H1 (cell line): ENCODE measurements around the gene TUBA3D. TPM values are rescaled to one million over a fixed set of nuclear protein-coding genes. Genes with fewer than 3 reads are reported as not detected.
A peak's percentile ranks its signal among the peaks of the same experiment; 100 is the strongest.

Experiments used
- ASH2L ChIP-seq: fragments of 200-600, 300-600 bp; sonication (generic); IDR thresholded peaks from one replicate; pipeline ENCODE4 v1.7.1; 2017; ENCODE audit warnings: low read length
- CBX8 ChIP-seq: fragments of 300-800, 300-1000 bp; sonication (generic); IDR thresholded peaks from 2 replicates; pipeline ENCODE4 v1.7.1; 2016; ENCODE audit warnings: low read depth, low read length, borderline replicate concordance
- CHD2 ChIP-seq: IDR thresholded peaks from 2 replicates; pipeline ENCODE4 v1.6.1; 2012; ENCODE audit warnings: low read length, improper control_type of control experiment
- EZH2 ChIP-seq: fragments of 200-600 bp; sonication (generic); IDR thresholded peaks from 2 replicates; pipeline ENCODE4 v1.7.1; 2012; ENCODE audit warnings: low read depth, mild to moderate bottlenecking, moderate library complexity, low read length, inconsistent platforms; ENCODE audit not compliant: severe bottlenecking
- GABPA ChIP-seq: IDR thresholded peaks from 2 replicates; pipeline ENCODE4 v1.6.1; 2011; ENCODE audit warnings: mild to moderate bottlenecking, low read length, moderate library complexity, borderline replicate concordance; ENCODE audit not compliant: insufficient read depth
- JUN ChIP-seq: IDR thresholded peaks from 2 replicates; pipeline ENCODE4 v1.6.1; 2011; ENCODE audit warnings: low read depth, mild to moderate bottlenecking, improper control_type of control experiment, low read length
- JUND ChIP-seq: IDR thresholded peaks from 2 replicates; pipeline ENCODE4 v1.6.1; 2011; ENCODE audit warnings: mild to moderate bottlenecking, improper control_type of control experiment, low read length
- KDM5A ChIP-seq: fragments of 200-600 bp; IDR thresholded peaks from 2 replicates; pipeline ENCODE4 v1.7.1; 2012; ENCODE audit warnings: mild to moderate bottlenecking, low read length, inconsistent platforms, mixed read lengths
- MAFK ChIP-seq: IDR thresholded peaks from 2 replicates; pipeline ENCODE4 v1.6.1; 2012; ENCODE audit warnings: low read depth, mild to moderate bottlenecking, improper control_type of control experiment, low read length
- PHF8 ChIP-seq: fragments of 200-600 bp; sonication (generic); conservative IDR thresholded peaks from 2 replicates; pipeline ENCODE4 v1.7.1; 2012; ENCODE audit warnings: low read depth, mild to moderate bottlenecking, inconsistent platforms, low read length, moderate library complexity
- POLR2A ChIP-seq, 2 experiments: IDR thresholded peaks; 1 replicate in 1 of 2; 2 replicates in 1 of 2; pipeline ENCODE4 v1.6.1; 2011; ENCODE audit warnings: low read depth in 2 of 2, low read length in 2 of 2, mild to moderate bottlenecking in 2 of 2; ENCODE audit errors: control extremely low read depth in 1 of 2
- SAP30 ChIP-seq: fragments of 300-600 bp; sonication (generic); IDR thresholded peaks from 2 replicates; pipeline ENCODE4 v1.7.1; 2012; ENCODE audit warnings: low read length, moderate library complexity, mild to moderate bottlenecking, inconsistent platforms; ENCODE audit not compliant: insufficient read depth, insufficient replicate concordance
- SP2 ChIP-seq: IDR thresholded peaks from 2 replicates; pipeline ENCODE4 v1.6.1; 2012; ENCODE audit warnings: mild to moderate bottlenecking, low read length, inconsistent platforms
- SRF ChIP-seq: IDR thresholded peaks from 2 replicates; pipeline ENCODE4 v1.6.1; 2011; ENCODE audit warnings: mild to moderate bottlenecking, low read depth, low read length, moderate library complexity
- SUZ12 ChIP-seq: fragments of 200-600 bp; sonication (generic); IDR thresholded peaks from 2 replicates; pipeline ENCODE4 v1.6.1; 2012; ENCODE audit warnings: mild to moderate bottlenecking, inconsistent platforms, low read length, moderate library complexity, mixed read lengths
- ZNF274 ChIP-seq: IDR thresholded peaks from 2 replicates; pipeline ENCODE4 v1.7.0; 2012; ENCODE audit warnings: low read length, borderline replicate concordance; ENCODE audit errors: extremely low read depth
- polyA plus RNA-seq, 7 experiments: library from polyadenylated mRNA; depleted of rRNA in 3 of 7; stranded (reverse) in 5 of 7; unstranded in 2 of 7; fragments of >200 nt in 5 of 7; fragments of 200-250 nt in 2 of 7; gene quantifications; 1 replicate in 5 of 7; 2 replicates in 1 of 7; 4 replicates in 1 of 7; pipeline versions ENCODE4 v1.2.1 to v1.2.3, GENCODE V29; 2011 to 2013; ENCODE audit warnings: missing spikeins in 2 of 7, mixed read lengths in 2 of 7
- total RNA-seq: library from RNA; stranded (reverse); fragmentation: NEBNext Ultra II Directional; extraction: Animal tissue kit (Norgen Biotek cat#: 25700); gene quantifications from 2 replicates; pipeline ENCODE4 v1.2.1, GENCODE V29; 2021
- TF ChIP-seq, protein P1 (sequence below): IDR thresholded peaks from 2 replicates; pipeline ENCODE4 v1.6.1; 2012; ENCODE audit warnings: low read length, inconsistent platforms
- TF ChIP-seq, protein P2 (sequence below): IDR thresholded peaks from 2 replicates; pipeline ENCODE4 v1.6.1; 2011; ENCODE audit warnings: low read depth, mild to moderate bottlenecking, low read length; ENCODE audit not compliant: insufficient read depth
- TF ChIP-seq, protein P3 (sequence below), 3 experiments: IDR thresholded peaks; 1 replicate in 2 of 3; 2 replicates in 1 of 3; pipeline versions ENCODE4 v1.5.1 to v1.6.1; 2011; ENCODE audit warnings: low read length in 3 of 3, mild to moderate bottlenecking in 3 of 3, inconsistent platforms in 2 of 3, low read depth in 1 of 3, moderate library complexity in 1 of 3; ENCODE audit not compliant: insufficient read depth in 1 of 3; ENCODE audit errors: control extremely low read depth in 1 of 3

Gene TUBA3D
- total and polyA plus RNA-seq, 2 of the 8 experiments (the other 6 are each of a cell fraction or from before 2014, with no cell fraction given): 0.15 TPM; not detected in 1

DNA sequence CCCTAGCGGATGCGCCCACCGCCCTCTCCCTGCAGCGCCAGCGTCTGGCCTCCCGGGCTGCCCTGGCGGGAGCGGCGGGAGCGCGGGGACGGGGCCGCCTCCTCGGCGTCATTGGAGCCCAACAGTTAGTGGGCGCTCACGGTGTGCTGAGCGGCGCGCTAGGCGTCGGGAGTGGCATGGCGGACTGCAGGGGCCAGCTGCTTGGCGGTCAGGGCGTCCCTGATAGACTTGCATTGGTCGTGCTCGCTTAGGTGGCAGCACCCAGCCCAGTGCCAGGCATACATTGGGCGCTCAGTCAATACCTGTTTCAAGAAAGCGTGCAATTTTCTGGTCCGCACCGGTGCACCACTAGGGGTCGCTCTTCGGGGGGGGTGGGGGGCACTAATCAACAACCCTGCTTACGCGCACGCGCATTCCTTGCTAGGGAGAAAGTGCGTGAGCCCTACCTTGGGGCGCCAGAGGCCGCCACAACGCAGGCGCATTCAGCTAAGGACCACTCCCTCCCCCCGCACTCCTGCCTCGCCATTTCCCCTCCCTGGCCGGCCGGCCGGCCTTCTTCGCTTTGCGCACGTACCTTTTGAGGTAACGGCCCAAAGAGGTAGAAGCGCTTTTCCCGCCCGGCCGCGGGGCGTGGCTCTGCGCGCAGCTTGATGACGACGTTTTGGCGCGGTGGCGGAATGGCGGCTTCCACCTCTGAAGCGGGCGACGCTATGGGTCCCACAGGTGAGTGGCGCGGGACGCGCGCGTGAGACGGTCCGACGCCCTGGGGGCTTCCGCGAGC is 16.7 kb downstream of the TUBA3D start (continued):
- TF ChIP-seq, protein P1, sequence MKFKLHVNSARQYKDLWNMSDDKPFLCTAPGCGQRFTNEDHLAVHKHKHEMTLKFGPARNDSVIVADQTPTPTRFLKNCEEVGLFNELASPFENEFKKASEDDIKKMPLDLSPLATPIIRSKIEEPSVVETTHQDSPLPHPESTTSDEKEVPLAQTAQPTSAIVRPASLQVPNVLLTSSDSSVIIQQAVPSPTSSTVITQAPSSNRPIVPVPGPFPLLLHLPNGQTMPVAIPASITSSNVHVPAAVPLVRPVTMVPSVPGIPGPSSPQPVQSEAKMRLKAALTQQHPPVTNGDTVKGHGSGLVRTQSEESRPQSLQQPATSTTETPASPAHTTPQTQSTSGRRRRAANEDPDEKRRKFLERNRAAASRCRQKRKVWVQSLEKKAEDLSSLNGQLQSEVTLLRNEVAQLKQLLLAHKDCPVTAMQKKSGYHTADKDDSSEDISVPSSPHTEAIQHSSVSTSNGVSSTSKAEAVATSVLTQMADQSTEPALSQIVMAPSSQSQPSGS: no peak
- TF ChIP-seq JUND (no peak; the same call in 1 of the 2 replicates), PHF8 (peak; percentile 82; the same call in 1 of the 2 replicates), CHD2 (0 out of 2 replicates have a peak, but pooled peaks have one; percentile 15), SAP30 (no peak), ZNF274 (no peak), CBX8 (no peak), SUZ12 (no peak), EZH2 (no peak), ASH2L (peak; percentile 33), JUN (no peak), SRF (peak; percentile 68; the same call in 1 of the 2 replicates), KDM5A (peak; percentile 94; the same call in 1 of the 2 replicates), MAFK (no peak), POLR2A (IDR thresholded peaks at IDR 0.05; ENCODE audit: control extremely low read depth in 1 of 2, low read depth in 2 of 2, low read length in 2 of 2) (peak; percentile 80 to 84), GABPA (no peak), SP2 (no peak)
- TF ChIP-seq, protein P2, sequence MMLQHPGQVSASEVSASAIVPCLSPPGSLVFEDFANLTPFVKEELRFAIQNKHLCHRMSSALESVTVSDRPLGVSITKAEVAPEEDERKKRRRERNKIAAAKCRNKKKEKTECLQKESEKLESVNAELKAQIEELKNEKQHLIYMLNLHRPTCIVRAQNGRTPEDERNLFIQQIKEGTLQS: peak; percentile 70; the same call in 1 of the 2 replicates
- TF ChIP-seq, protein P3, sequence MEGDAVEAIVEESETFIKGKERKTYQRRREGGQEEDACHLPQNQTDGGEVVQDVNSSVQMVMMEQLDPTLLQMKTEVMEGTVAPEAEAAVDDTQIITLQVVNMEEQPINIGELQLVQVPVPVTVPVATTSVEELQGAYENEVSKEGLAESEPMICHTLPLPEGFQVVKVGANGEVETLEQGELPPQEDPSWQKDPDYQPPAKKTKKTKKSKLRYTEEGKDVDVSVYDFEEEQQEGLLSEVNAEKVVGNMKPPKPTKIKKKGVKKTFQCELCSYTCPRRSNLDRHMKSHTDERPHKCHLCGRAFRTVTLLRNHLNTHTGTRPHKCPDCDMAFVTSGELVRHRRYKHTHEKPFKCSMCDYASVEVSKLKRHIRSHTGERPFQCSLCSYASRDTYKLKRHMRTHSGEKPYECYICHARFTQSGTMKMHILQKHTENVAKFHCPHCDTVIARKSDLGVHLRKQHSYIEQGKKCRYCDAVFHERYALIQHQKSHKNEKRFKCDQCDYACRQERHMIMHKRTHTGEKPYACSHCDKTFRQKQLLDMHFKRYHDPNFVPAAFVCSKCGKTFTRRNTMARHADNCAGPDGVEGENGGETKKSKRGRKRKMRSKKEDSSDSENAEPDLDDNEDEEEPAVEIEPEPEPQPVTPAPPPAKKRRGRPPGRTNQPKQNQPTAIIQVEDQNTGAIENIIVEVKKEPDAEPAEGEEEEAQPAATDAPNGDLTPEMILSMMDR (IDR thresholded peaks at IDR 0.05; ENCODE audit: control extremely low read depth in 1 of 3, insufficient read depth in 1 of 3, low read depth in 1 of 3, low read length in 3 of 3): peak; percentile 63 to 86 (median 77)
